SU-DHL-6 (cell line): ENCODE results near the gene PSEN2.

Experiments used
- H2AFZ ChIP-seq: fragments of 200-600 bp; sonication (generic); 2 replicates; pipeline ENCODE4 v1.6.1; 2014; ENCODE audit warnings: low read depth, mild to moderate bottlenecking, moderate library complexity, mixed read lengths, antibody characterized with exemption, low read length; ENCODE audit not compliant: severe bottlenecking
- H3F3A ChIP-seq: fragments of 200-600 bp; shearing (Covaris generic); 2 replicates; pipeline ENCODE4 v1.6.0; 2016; ENCODE audit warnings: antibody characterized with exemption, mild to moderate bottlenecking; ENCODE audit not compliant: insufficient read depth
- H3K27ac ChIP-seq: fragments of 200-600 bp; sonication (generic); 2 replicates; pipeline ENCODE4 v1.5.1; 2016; ENCODE audit warnings: low read depth, mild to moderate bottlenecking, low read length, moderate library complexity, mixed read lengths
- H3K27me3 ChIP-seq: fragments of 200-600 bp; sonication (generic), shearing (Covaris generic); 2 replicates; pipeline ENCODE4 v1.6.0; 2014; ENCODE audit warnings: mild to moderate bottlenecking, low read length
- H3K36me3 ChIP-seq: fragments of 200-600 bp; sonication (generic); 2 replicates; pipeline ENCODE4 v1.6.1; 2014; ENCODE audit warnings: mild to moderate bottlenecking, low read length, mixed read lengths
- H3K4me2 ChIP-seq: fragments of 300-600, 200-600 bp; shearing (Covaris generic), sonication (generic); 2 replicates; pipeline ENCODE4 v1.6.0; 2014; ENCODE audit warnings: low read length, low read depth, mild to moderate bottlenecking; ENCODE audit not compliant: poor library complexity, severe bottlenecking
- H3K4me3 ChIP-seq: fragments of 200-600 bp; sonication (generic); 2 replicates; pipeline ENCODE4 v1.5.1; 2014; ENCODE audit warnings: antibody characterized with exemption, low read length, mild to moderate bottlenecking, mixed read lengths; ENCODE audit not compliant: insufficient read depth, poor library complexity, severe bottlenecking
- H3K79me2 ChIP-seq: fragments of 200-600 bp; sonication (generic); 2 replicates; pipeline ENCODE4 v1.6.1; 2014; ENCODE audit warnings: mild to moderate bottlenecking, low read length, moderate library complexity; ENCODE audit not compliant: insufficient read depth
- H3K9ac ChIP-seq: fragments of 200-600 bp; sonication (generic); 2 replicates; pipeline ENCODE4 v1.7.0; 2014; ENCODE audit warnings: mild to moderate bottlenecking, low read length
- H3K9me2 ChIP-seq: fragments of 200-600 bp; sonication (generic); replicated peaks from 2 replicates; pipeline ENCODE4 v1.6.1; 2014; ENCODE audit warnings: low read length; ENCODE audit not compliant: insufficient read depth
- H3K9me3 ChIP-seq: fragments of 200-600 bp; sonication (generic); 2 replicates; pipeline ENCODE4 v1.6.1; 2014; ENCODE audit warnings: low read length, mixed read lengths; ENCODE audit not compliant: insufficient read depth
- H4K20me1 ChIP-seq: fragments of 200-600 bp; sonication (generic); 2 replicates; pipeline ENCODE4 v1.6.1; 2014; ENCODE audit warnings: low read depth, mild to moderate bottlenecking, antibody characterized with exemption, low read length, moderate library complexity, mixed read lengths
- CTCF ChIP-seq: fragments of 200-600 bp; sonication (generic); IDR thresholded peaks from one replicate; pipeline ENCODE4 v1.5.1; 2017; ENCODE audit warnings: antibody characterized with exemption, mild to moderate bottlenecking, low read length, moderate library complexity; ENCODE audit not compliant: insufficient read depth, poor library complexity, severe bottlenecking
- EZH2phosphoT487 ChIP-seq: fragments of 200-600 bp; sonication (generic), shearing (Covaris generic); conservative IDR thresholded peaks from 2 replicates; pipeline ENCODE4 v1.6.1; 2018; ENCODE audit warnings: mild to moderate bottlenecking, antibody characterized with exemption, low read length, moderate library complexity, mixed read lengths

Gene PSEN2

GRCh38 chr1:226884966-226885820, 14.8 kb downstream of the PSEN2 start:
- no peaks in the 10 kb centered on the region for H3K36me3 ChIP-seq
- no peak overlapping the region for H3K4me3 ChIP-seq
- no peaks in the 10 kb centered on the region for H3K79me2 ChIP-seq
- no peaks in the 10 kb centered on the region for H4K20me1 ChIP-seq
- H3F3A ChIP-seq, result no peaks in the 10 kb centered on the region
- no peak overlapping the region for H3K27ac ChIP-seq
- H3K9ac ChIP-seq, result no peak overlapping the region
- no peaks in the 10 kb centered on the region for H3K9me3 ChIP-seq
- no peak for TF ChIP-seq EZH2phosphoT487
- TF ChIP-seq CTCF, result no peak
- no peaks in the 10 kb centered on the region for H3K27me3 ChIP-seq
- no peak overlapping the region for H3K4me2 ChIP-seq
- no peak overlapping the region for H2AFZ ChIP-seq
- H3K9me2 ChIP-seq, result no peaks in the 10 kb centered on the region

GRCh38 chr1:226886122-226886901, 15.9 kb downstream of the PSEN2 start:
- Histone ChIP-seq H3K79me2 (no peaks in the 10 kb centered on the region), H3K9me2 (no peaks in the 10 kb centered on the region), H3K36me3 (no peaks in the 10 kb centered on the region), H3K27me3 (no peaks in the 10 kb centered on the region), H3F3A (no peaks in the 10 kb centered on the region), H3K9ac (no peak overlapping the region), H3K9me3 (no peaks in the 10 kb centered on the region), H4K20me1 (no peaks in the 10 kb centered on the region), H3K4me3 (no peak overlapping the region), H3K27ac (no peak overlapping the region), H2AFZ (no peak overlapping the region), H3K4me2 (no peak overlapping the region)
- TF ChIP-seq EZH2phosphoT487 (no peak), CTCF (no peak)

- no peaks in the 10 kb centered on the region for H3K9me3 ChIP-seq
- H4K20me1 ChIP-seq, result no peaks in the 10 kb centered on the region
- no peaks in the 10 kb centered on the region for H3K36me3 ChIP-seq
These were observed 16.6 kb downstream of the PSEN2 start for GRCh38 chr1:226887006-226887405.

More at GRCh38 chr1:226887006-226887405, 16.6 kb downstream of the PSEN2 start:
- Histone ChIP-seq H2AFZ (no peak overlapping the region), H3K9ac (no peak overlapping the region), H3K4me2 (no peak overlapping the region), H3K9me2 (no peaks in the 10 kb centered on the region), H3K27ac (no peak overlapping the region), H3F3A (no peaks in the 10 kb centered on the region), H3K79me2 (no peaks in the 10 kb centered on the region), H3K4me3 (no peak overlapping the region), H3K27me3 (no peaks in the 10 kb centered on the region)
- TF ChIP-seq EZH2phosphoT487 (no peak), CTCF (no peak)
